Vagina (tissue), 2 donors: ENCODE results near the gene PPP2R5E.

Source experiments
- POLR2AphosphoS5 ChIP-seq, 2 donors: sonication (generic); formaldehyde crosslinking; IDR thresholded peaks; one replicate each; pipeline ENCODE4 v1.9.0; 2017; ENCODE audit warnings: antibody characterized with exemption in 2 of 2, mild to moderate bottlenecking in 2 of 2, low read depth in 1 of 2; ENCODE audit not compliant: insufficient read depth in 1 of 2
- TF ChIP-seq, protein P1 (sequence below), 3 experiments: fragments of 450-650 bp in 2 of 3; fragments of 200-600 bp in 1 of 3; sonication (generic) in 1 of 3; IDR thresholded peaks; one replicate each; pipeline ENCODE4 v1.5.1; 2017 to 2019; ENCODE audit warnings: antibody characterized with exemption in 3 of 3, mild to moderate bottlenecking in 2 of 3, moderate library complexity in 2 of 3

DNA sequence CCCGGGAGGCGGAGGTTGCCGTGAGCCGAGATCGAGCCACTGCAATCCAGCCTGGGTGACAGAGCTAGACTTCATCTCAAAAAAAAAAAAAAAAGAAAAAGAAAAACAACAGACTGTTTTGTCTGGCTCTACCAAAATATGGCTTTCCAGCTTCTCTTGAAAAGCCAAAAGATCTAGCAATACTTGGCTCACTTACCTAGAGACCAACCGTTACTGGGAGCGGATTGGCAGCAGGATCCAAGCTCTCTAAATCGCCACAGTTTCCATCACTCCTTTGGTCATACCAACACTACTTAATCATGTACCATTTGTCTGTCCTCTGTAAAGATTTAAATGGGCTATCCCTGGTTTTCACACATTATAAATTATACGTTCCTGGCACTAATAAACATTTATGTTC is 136.8 kb downstream of the PPP2R5E start:
- TF ChIP-seq, protein P1, sequence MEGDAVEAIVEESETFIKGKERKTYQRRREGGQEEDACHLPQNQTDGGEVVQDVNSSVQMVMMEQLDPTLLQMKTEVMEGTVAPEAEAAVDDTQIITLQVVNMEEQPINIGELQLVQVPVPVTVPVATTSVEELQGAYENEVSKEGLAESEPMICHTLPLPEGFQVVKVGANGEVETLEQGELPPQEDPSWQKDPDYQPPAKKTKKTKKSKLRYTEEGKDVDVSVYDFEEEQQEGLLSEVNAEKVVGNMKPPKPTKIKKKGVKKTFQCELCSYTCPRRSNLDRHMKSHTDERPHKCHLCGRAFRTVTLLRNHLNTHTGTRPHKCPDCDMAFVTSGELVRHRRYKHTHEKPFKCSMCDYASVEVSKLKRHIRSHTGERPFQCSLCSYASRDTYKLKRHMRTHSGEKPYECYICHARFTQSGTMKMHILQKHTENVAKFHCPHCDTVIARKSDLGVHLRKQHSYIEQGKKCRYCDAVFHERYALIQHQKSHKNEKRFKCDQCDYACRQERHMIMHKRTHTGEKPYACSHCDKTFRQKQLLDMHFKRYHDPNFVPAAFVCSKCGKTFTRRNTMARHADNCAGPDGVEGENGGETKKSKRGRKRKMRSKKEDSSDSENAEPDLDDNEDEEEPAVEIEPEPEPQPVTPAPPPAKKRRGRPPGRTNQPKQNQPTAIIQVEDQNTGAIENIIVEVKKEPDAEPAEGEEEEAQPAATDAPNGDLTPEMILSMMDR (IDR thresholded peaks at IDR 0.05), result no peak
- no peak for TF ChIP-seq POLR2AphosphoS5 (IDR thresholded peaks at IDR 0.05; ENCODE audit: insufficient read depth in 1 of 2, low read depth in 1 of 2)
